ENCODE data around the gene TRIP12.

Gene TRIP12

GRCh38 chr2:229899604-229900003 lies 22.2 kb downstream of the TRIP12 start:
- no peak for TF ChIP-seq CTCF (IDR thresholded peaks at IDR 0.05)

- no peak for TF ChIP-seq CTCF (IDR thresholded peaks at IDR 0.05)
Observed at GRCh38 chr2:229896857-229897256, 25.0 kb downstream of the TRIP12 start.

GRCh38 chr2:229889023-229889422 lies 32.8 kb downstream of the TRIP12 start:
- TF ChIP-seq CTCF (IDR thresholded peaks at IDR 0.05): no peak

- TF ChIP-seq CTCF (IDR thresholded peaks at IDR 0.05): no peak
Observed at GRCh38 chr2:229888031-229888430, 33.8 kb downstream of the TRIP12 start.

- no peak for TF ChIP-seq CTCF (IDR thresholded peaks at IDR 0.05)
Observed at GRCh38 chr2:229887441-229887840, 34.4 kb downstream of the TRIP12 start.

- TF ChIP-seq CTCF (IDR thresholded peaks at IDR 0.05): no peak
Observed at GRCh38 chr2:229884775-229885699, 36.8 kb downstream of the TRIP12 start.

- TF ChIP-seq CTCF (IDR thresholded peaks at IDR 0.05): no peak
Observed at GRCh38 chr2:229882583-229882982, 39.2 kb downstream of the TRIP12 start.

Measured in LNCAP (cell line).